Glutamatergic neuron (in vitro differentiated cells): Measurements from ENCODE around the gene CAMK1D. TPM values are rescaled to one million over a fixed set of nuclear protein-coding genes. Genes with fewer than 3 reads are reported as not detected.

Source experiments
- DNase-seq: peaks from one replicate; pipeline ENCODE4 v3.0.0; 2022
- H3K27ac Mint-ChIP-seq: one replicate; pipeline ENCODE4 v1.8.0; 2020; ENCODE audit warnings: mild to moderate bottlenecking, mixed read lengths, inconsistent platforms; ENCODE audit not compliant: unreplicated experiment
- H3K27me3 Mint-ChIP-seq: one replicate; pipeline ENCODE4 v1.8.0; 2020; ENCODE audit warnings: mild to moderate bottlenecking, moderate library complexity, mixed read lengths, inconsistent platforms; ENCODE audit not compliant: unreplicated experiment
- H3K36me3 Mint-ChIP-seq: one replicate; pipeline ENCODE4 v1.8.0; 2020; ENCODE audit warnings: mild to moderate bottlenecking, mixed read lengths, inconsistent platforms; ENCODE audit not compliant: unreplicated experiment
- H3K4me1 Mint-ChIP-seq: one replicate; pipeline ENCODE4 v1.8.0; 2020; ENCODE audit warnings: mild to moderate bottlenecking, low read depth, mixed read lengths, inconsistent platforms; ENCODE audit not compliant: unreplicated experiment
- H3K4me3 Mint-ChIP-seq: one replicate; pipeline ENCODE4 v1.8.0; 2020; ENCODE audit warnings: mild to moderate bottlenecking, mixed read lengths, inconsistent platforms; ENCODE audit not compliant: unreplicated experiment
- H3K9me3 Mint-ChIP-seq: one replicate; pipeline ENCODE4 v1.8.0; 2020; ENCODE audit warnings: mild to moderate bottlenecking, moderate library complexity, mixed read lengths, inconsistent platforms; ENCODE audit not compliant: unreplicated experiment
- total RNA-seq: library from RNA; stranded (reverse); fragmentation: NEBNext Ultra II Directional; extraction: Animal tissue kit (Norgen Biotek cat#: 25700); gene quantifications from one replicate; pipeline ENCODE4 v1.2.1, GENCODE V29; 2021; ENCODE audit not compliant: unreplicated experiment
- TF ChIP-seq, protein P1 (sequence below): fragments of 200-600 bp; sonication (generic); IDR thresholded peaks from one replicate; pipeline ENCODE4 v1.5.0; 2021; ENCODE audit not compliant: partially characterized antibody, unreplicated experiment

Gene CAMK1D
- total RNA-seq, 1 donor from 2014 or later, result 29.8 TPM

DNA sequence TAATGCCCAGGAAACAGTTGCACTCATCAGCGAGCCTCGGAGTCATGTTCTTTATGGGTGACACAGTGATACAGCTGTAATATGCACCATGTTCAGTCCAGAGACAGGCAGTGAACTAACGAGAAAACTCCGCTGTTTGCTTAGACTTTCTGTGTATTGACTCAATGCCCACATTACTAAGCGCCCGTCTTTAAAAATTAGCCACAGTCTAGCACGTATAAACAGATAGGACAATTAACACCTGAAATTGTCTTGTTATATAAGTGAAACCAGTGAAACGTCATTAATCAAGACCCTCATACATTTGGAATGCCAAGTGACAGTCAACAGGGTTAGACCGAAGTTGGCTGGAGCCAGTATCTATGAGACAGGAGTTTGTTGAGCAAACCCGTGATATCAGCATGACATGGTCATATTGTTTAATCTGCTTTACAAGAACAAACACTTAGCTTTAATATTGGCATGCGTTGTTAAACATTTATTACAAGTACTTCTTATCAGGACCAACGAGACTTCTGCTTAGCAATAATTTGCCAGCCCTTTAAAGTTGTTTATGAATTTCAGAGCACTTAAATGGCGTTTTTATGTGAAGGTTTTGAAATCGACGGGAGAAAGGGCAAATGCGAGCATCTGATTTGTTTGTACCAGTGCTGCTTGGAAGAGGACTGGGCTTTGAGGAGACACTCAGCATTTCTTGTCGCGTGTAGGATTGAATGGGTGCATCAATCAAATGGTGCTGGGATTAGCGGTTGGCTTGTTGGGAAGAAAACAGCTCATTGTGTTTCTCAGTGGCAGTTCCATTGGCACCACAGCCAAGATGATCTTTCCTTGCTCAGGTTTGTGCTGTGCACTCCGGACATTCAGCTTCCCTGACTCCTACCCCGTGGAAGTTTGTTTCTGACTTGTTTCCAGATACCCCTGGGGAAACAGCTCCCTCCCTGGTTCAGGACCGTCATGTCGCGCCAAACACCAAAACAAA lies 56.3 kb downstream of the CAMK1D start:
- no peak overlapping the region for H3K4me3 Mint-ChIP-seq
- H3K36me3 Mint-ChIP-seq, result no peaks in the 10 kb centered on the region
- peaks cover 1% of the 10 kb centered on the region for H3K9me3 Mint-ChIP-seq
- no peak for DNase-seq
- no peaks in the 10 kb centered on the region for H3K4me1 Mint-ChIP-seq
- TF ChIP-seq, protein P1, sequence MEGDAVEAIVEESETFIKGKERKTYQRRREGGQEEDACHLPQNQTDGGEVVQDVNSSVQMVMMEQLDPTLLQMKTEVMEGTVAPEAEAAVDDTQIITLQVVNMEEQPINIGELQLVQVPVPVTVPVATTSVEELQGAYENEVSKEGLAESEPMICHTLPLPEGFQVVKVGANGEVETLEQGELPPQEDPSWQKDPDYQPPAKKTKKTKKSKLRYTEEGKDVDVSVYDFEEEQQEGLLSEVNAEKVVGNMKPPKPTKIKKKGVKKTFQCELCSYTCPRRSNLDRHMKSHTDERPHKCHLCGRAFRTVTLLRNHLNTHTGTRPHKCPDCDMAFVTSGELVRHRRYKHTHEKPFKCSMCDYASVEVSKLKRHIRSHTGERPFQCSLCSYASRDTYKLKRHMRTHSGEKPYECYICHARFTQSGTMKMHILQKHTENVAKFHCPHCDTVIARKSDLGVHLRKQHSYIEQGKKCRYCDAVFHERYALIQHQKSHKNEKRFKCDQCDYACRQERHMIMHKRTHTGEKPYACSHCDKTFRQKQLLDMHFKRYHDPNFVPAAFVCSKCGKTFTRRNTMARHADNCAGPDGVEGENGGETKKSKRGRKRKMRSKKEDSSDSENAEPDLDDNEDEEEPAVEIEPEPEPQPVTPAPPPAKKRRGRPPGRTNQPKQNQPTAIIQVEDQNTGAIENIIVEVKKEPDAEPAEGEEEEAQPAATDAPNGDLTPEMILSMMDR, result no peak
- H3K27ac Mint-ChIP-seq, result no peak overlapping the region
- peaks cover 2% of the 10 kb centered on the region for H3K27me3 Mint-ChIP-seq

DNA sequence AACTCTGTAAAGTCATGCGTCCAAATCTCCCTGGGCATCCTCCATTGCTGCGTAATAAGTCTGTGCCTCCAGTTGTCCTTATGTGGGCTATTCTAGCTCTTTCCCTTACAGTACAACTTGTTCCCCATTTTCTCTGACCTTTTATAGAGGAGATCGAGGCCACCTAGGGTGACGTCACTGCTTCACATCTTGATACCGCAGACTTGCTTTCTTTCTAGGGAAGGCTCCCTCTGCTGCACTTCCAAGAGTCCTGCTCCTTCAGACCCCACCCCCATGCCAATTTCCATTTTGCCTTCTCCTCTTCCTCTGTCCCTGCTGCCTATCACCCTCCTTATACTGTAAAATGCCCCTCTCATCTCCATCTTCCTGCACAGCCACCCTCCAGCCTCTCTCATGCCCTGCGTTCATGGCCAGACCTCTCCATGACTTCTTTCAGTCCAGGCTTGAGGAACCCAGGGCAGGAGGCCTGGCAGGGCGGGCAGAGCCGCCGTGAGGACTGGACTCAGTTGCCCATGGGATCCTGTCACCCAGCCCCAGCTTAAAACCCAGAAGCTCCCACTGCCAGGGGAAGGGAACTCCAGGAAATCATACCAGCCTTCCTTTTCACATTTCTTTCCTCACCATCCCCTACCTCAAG lies 57.5 kb downstream of the CAMK1D start:
- Mint-ChIP-seq H3K4me3 (no peak overlapping the region), H3K4me1 (no peaks in the 10 kb centered on the region), H3K36me3 (no peaks in the 10 kb centered on the region), H3K27ac (no peak overlapping the region), H3K27me3 (peaks cover 2% of the 10 kb centered on the region), H3K9me3 (peaks cover 1% of the 10 kb centered on the region)
- TF ChIP-seq, protein P1, result no peak
- DNase-seq, result no peak

DNA sequence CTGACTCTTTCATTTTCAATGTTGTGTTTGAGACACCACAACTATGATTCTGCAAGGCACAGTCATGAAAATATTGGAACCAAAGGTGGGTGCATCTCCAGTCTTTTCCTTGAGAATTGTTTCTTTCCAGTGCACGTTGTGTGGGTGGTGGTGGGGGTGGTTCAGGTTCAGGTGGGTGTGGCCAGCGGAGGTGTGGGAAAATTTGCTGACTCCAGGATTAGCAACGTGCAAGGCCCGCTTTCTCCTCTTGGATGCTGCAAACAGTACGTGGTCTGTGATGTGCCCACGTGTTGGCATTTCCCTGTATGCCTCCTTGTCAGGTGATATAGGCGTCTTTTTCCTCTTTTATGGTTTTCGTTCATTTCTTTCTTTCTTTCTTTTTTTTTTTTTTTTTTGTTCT lies 59.1 kb downstream of the CAMK1D start:
- Mint-ChIP-seq H3K36me3 (peaks cover 4% of the 10 kb centered on the region), H3K9me3 (peaks cover 1% of the 10 kb centered on the region), H3K4me1 (no peaks in the 10 kb centered on the region), H3K27ac (no peak overlapping the region), H3K27me3 (peaks cover 2% of the 10 kb centered on the region), H3K4me3 (no peak overlapping the region)
- TF ChIP-seq, protein P1, result no peak
- no peak for DNase-seq

DNA sequence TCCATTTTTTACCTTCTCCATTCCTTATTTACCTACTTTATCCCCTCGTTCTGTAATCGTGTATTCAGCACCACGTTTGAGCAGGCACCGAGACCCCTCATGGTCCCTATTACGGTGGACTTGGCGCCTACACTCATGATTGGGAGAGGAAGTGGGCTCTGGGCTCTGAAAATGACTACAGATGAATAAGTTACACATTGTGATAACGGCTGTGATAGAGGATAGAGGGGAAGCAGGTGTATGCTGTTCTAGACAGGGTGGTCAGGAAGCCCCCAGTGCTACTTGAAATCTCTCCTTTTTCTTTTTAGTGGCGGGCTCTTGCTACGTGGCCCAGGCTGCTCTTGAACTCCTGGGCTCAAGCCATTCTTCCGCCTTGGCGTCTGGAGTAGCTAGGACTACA lies 59.8 kb downstream of the CAMK1D start:
- Mint-ChIP-seq H3K9me3 (peaks cover 1% of the 10 kb centered on the region), H3K4me1 (no peaks in the 10 kb centered on the region), H3K36me3 (peaks cover 5% of the 10 kb centered on the region), H3K27ac (no peak overlapping the region), H3K4me3 (no peak overlapping the region), H3K27me3 (peaks cover 2% of the 10 kb centered on the region)
- TF ChIP-seq, protein P1, result no peak
- no peak for DNase-seq

DNA sequence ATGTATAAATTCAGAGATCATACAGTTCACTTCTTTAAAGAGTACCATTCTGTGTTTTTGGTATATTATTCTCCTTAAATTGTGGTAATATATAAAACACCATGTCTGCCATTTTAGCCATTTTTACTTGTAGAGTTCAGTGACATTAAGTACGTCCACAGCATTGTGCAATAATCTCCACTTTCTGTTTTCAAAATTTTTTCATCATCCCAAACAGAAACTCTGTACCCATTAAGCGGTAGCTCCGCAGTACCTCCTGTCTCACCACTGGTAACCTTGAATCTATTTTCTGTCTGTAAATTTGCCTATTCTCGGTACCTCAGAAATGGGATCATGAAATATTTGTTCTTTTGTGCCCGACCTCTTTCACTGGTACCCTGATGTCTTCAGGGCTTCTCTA lies 60.3 kb downstream of the CAMK1D start:
- H3K27me3 Mint-ChIP-seq, result peaks cover 2% of the 10 kb centered on the region
- peaks cover 5% of the 10 kb centered on the region for H3K36me3 Mint-ChIP-seq
- no peak overlapping the region for H3K27ac Mint-ChIP-seq
- peaks cover 1% of the 10 kb centered on the region for H3K9me3 Mint-ChIP-seq
- no peak for DNase-seq
- H3K4me3 Mint-ChIP-seq, result no peak overlapping the region
- no peaks in the 10 kb centered on the region for H3K4me1 Mint-ChIP-seq
- TF ChIP-seq, protein P1, result no peak
